Activated CD4-positive, CD25-positive, alpha-beta regulatory T cell treated with anti-CD3 and anti-CD28 coated beads, Interleukin-2, amount 50 U/mL, for 72 hours (primary cell): ENCODE results near the gene HSPB7.
"Not testable (repeated sequence)": the region's sequence is repeated elsewhere in the genome, so short reads cannot be mapped to it uniquely, and the experiment has no call there.

Source experiments
- DNase-seq: peaks from one replicate; pipeline ENCODE4 v3.0.0; 2021

HSPB7 gene

GRCh38 chr1:16005597-16005996 lies 12.2 kb downstream of the HSPB7 start:
- no peak for DNase-seq

GRCh38 chr1:16001274-16001673 lies 16.6 kb downstream of the HSPB7 start:
- DNase-seq = not testable (repeated sequence)

DNA sequence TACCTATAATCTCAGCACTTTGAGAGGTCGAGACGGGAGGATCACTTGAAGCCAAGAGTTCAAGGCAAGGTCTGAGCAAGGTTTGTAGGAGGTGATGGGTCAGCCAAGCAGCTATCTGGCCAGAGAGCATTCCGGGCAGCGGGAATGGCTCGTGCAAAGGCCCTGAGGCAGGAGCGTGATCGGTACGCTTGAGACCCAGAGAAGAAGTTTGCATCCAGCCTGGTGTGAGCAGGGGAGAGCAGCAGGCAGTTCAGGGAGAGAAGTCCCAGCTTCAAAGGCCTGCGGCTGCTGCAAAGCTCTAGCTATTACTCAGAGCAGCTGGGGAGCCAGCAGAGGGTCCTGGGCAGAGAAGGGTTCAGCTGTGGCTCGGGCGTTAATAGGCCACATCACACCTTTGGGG lies 18.9 kb downstream of the HSPB7 start:
- DNase-seq = no peak

DNA sequence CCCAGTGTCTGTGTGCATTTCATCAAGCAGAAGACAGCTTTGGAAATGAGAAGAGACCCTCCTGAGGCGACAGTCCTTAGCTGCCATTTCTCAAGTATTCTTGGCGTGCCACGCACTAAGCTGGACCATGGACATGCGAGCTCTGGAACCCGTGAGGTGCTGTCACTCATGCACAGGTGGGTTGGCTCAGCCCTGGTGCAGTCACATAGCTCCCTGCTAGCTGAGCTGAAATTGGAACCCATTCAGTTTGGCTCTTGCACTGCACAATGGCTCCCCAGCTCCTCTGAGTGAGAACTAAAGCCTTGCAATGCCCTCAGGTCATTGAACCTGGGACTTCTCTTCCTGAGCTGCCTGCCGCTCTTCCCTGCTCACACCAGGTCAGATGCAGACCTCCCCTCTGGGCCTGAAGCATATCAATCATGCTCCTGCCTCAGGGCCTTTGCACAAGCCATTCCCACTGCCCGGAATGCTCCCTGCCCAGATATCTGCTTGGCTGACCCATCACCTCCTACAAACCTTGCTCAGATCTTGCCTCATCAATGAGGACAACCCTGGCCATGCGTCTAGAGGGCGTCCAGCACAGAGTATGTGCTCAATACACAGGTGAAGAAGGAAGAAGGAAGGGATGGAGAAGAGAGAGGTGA lies 20.1 kb downstream of the HSPB7 start:
- DNase-seq = no peak

GRCh38 chr1:15997076-15997585 lies 20.7 kb downstream of the HSPB7 start:
- no peak for DNase-seq

GRCh38 chr1:15994590-15995351 lies 23.1 kb downstream of the HSPB7 start:
- peak; percentile 66 for DNase-seq

DNA sequence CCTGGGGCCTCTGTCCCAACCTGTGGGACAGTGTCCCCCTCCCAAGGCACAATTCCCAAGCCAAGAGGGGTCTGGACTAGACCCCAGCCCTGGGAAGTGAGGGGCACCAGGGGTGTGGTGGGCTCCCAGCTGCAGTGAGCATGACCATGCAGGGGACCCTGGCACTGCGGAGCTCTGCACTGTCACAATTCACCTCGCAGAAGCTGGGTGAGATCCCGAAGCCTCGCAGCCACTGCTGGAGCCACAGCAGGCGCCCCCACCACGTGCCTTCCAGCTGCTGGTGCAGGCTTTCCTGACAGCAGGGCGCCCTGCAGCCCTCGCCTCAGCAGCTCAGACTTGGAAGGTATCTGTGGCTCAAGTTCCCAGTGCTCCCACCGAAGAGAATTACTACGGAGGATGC lies 23.8 kb downstream of the HSPB7 start:
- DNase-seq = no peak

- DNase-seq = no peak
Observed at GRCh38 chr1:15993666-15994065, 24.2 kb downstream of the HSPB7 start.

- DNase-seq = no peak
Observed at GRCh38 chr1:15992582-15993500, 25.0 kb downstream of the HSPB7 start.

- no peak for DNase-seq
Observed at GRCh38 chr1:15992187-15992553, 25.7 kb downstream of the HSPB7 start.

DNA sequence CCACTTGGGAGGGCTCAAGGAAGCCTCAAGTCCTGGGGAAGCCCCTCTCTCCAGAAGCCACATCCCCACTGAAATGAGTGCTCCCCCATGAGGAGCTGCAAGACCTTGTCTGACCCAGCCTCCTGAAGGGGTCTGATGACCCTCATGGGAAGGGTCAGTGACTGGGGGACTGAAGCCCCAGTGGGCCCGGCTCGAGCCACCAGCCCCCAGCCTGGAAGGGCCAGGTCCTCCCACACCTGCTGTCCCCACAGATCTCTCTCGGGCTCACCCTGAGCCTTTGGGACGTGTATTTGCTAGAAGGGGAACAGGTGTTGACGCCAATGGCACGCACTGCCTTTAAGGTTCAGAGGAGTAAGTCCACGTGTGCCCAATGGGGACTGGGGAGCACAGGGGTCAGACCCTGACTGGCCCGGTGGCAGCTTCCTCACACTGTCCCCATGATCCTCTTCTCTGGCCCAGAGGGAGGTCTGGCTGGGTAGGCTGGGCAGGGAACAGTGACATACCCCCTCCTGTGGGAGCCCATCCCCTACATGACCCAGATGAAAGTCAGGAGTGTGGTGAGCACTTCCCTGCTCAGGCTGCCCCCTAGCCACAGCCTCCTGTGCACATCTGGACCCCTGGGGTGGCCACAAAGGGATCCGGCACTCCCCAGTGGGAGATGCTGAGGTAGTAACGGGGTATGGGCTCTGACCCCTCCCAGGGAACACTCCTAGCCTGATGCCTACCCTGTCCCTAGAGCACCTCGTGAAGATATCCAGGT lies 26.2 kb downstream of the HSPB7 start:
- DNase-seq = no peak

- no peak for DNase-seq
Observed at GRCh38 chr1:15989776-15990175, 28.1 kb downstream of the HSPB7 start.

DNA sequence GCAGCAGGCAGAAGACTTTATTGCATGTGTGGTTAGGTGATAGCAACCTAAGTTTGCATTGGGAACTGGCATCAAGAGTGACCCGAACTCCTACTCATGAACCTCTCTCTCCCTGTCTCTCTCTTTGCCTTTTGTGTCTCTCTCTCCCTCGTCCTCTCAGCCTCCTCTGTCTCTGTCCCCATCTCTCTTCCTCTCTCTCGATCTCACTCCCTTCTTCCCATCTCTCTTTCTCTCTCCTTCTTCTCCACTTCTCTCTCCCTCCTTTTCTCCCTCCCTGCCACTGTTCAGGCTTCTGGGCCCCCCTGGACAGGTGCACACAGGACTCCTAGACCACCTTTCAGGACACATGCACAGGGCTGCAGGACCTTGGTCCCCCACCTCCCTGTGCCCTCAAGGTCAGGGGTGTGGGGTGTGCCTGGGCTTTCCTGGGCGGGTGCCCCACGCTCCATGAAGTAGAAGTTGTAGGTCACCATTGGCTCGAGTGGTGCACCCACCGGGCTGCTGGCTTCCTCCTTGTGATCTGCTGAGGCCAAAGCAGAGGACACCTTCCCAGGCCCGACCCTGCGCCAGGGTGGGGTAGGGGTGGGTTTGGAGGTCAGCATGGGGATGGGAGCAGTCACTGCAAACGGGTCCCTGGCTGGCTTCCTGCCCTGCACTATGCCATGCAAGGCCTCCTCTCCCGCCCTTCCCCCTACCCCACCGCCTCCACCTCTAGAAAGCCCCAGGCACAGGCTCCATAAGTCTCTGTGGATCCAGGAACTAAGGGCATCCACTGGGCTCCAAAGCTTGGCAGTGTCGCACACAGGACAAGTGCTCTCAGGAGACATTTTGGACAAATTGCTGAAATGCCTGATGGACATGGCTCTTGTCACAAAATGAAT lies 28.7 kb downstream of the HSPB7 start:
- DNase-seq = no peak

- DNase-seq = no peak
Observed at GRCh38 chr1:15985611-15986297, 32.1 kb downstream of the HSPB7 start.

DNA sequence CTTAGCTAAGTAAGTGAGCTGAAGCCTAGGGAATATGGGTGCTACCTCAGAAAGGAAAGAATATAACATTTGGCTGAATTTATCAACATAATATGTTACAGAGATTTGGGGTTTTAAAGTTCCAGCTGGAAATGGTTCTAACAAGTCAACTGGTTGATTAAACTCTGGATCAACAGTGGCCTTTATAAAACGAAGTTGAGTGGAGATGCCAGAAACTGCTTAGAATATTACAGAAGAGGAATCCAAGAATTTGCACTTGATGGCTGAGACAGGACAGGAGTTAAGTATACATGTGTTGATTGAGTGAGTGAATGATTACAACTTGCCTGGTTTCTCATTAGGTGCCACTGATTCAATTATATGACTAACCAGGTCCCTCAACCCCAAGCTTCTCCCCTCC lies 34.6 kb downstream of the HSPB7 start:
- DNase-seq = no peak

GRCh38 chr1:15981679-15982078 lies 36.2 kb downstream of the HSPB7 start:
- DNase-seq = no peak

DNA sequence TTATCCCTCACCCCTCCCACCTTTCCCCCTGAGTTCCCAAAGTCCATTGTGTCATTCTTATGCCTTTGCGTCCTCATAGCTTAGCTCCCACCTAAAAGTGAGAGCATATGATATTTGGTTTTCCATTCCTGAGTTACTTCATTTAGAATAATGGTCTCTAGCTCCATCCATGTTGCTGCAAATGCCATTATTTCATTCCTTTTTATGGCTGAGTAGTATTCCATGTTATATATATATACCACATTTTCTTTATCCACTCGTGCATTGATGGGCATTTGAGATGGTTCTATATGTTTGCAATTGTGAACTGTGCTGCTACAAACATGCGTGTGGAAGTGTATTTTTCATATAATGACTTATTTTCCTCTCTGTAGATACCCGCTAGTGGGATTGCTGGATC lies 39.9 kb downstream of the HSPB7 start:
- not testable (repeated sequence) for DNase-seq

DNA sequence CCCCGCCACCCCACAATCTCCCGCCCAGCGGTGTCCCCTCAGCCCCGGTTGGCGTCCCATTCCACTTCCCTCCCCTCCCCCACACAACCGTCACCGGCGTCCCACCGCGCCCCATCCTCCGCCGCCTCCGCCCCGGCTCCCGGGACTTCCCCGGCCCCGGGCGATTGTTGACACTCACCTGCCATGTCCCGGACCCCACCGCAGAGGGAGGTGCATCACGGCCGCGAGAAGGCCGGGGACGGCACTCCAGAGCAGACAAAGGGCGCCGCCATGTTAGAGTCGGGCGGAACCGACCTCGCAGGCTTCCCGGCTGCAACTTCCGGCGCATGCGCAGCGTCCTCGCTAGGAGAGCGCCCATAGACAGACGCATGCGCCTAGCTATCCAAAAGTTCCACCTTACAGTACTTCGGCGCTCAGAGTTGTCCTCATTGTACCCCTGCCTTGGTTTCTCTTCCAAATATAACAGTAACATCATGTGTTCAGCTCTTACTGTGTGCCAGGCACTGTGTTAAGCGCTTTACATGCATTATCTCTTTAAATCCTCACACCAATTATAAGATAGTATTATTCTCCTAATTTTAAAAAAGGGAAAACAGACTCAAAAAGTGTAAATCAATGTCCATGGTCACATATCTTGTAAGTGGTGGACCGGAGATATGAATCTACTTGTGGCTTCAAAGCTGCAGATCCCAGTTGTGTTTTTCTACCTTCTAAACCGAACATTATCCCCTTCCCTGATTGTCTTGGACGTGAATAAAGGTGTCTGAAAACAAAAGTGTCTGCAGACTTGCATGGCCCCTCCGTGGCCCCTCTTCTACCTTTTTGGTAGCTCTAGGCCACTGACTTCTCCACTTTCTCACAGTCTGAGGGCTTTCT lies 41.8 kb downstream of the HSPB7 start, which contains the start of gene ZBTB17:
ZBTB17 (minus strand) TSS at position 297 of the 876 bp plus-strand sequence. CDS start 27,606 bp downstream, outside the sequence.
- DNase-seq = peak; percentile 96

DNA sequence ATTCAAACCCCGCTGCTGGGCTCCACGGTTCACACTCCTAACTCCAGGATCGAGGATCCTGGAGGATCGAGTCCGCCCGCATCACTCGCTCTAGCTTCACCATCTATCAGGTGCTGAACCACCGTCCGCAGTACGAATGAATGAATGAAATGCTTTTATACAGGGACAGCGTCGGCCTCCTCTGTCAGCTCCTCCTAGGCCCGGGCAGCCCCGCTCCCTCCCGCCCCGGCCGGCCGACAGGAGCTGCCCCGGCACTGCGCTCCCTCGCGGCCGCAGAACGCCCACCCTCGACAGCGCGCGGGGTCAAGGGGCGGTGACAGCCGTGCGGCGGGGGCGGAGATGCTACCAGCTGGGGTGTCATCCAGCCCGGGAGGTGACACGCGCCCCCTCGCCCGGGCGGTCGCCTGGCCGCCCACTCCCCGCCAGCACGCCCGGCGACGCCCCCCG lies 42.5 kb downstream of the HSPB7 start:
- peak; percentile 73 for DNase-seq

GRCh38 chr1:15974855-15975254 lies 43.0 kb downstream of the HSPB7 start:
- no peak for DNase-seq
